Natural killer cell (primary cell): ENCODE measurements around the gene FCGBP. TPM values are rescaled to one million over a fixed set of nuclear protein-coding genes. Genes with fewer than 3 reads are reported as not detected.
"Not testable (repeated sequence)": the region's sequence is repeated elsewhere in the genome, so short reads cannot be mapped to it uniquely, and the experiment has no call there.

ENCODE experiments used
- ATAC-seq, 3 donors: fragments of 150-1000 bp in 2 of 3; fragments of 200-7000 bp in 1 of 3; cut with Tn5 transposase; 1 replicate in 1 of 3; 2 replicates in 2 of 3; pipeline ENCODE4 v1.10.0; 2021; ENCODE audit warnings: mild to moderate bottlenecking in 2 of 3, moderate library complexity in 2 of 3
- DNase-seq, 2 donors: peaks; one replicate each; pipeline versions ENCODE4 v3.0.0 to v3.0.0-alpha.2; 2013 to 2021; ENCODE audit warnings: mixed read lengths in 1 of 2
- H3K27ac ChIP-seq: one replicate; pipeline ENCODE4 v1.5.1; 2013; ENCODE audit warnings: mild to moderate bottlenecking, low read length
- H3K27me3 ChIP-seq: one replicate; pipeline ENCODE4 v1.6.1; 2013; ENCODE audit warnings: low read length; ENCODE audit not compliant: control insufficient read depth, insufficient read depth
- H3K36me3 ChIP-seq: one replicate; pipeline ENCODE4 v1.6.1; 2013; ENCODE audit warnings: low read length; ENCODE audit not compliant: control insufficient read depth, insufficient read depth
- H3K4me1 ChIP-seq: one replicate; pipeline ENCODE4 v1.6.1; 2013; ENCODE audit warnings: low read length; ENCODE audit not compliant: control insufficient read depth, insufficient read depth
- H3K4me3 ChIP-seq: one replicate; pipeline ENCODE4 v1.5.1; 2013; ENCODE audit warnings: low read length
- H3K9me3 ChIP-seq: one replicate; pipeline ENCODE4 v1.6.1; 2013; ENCODE audit warnings: low read length; ENCODE audit not compliant: control insufficient read depth, insufficient read depth
- H3K27ac Mint-ChIP-seq, 2 donors: one replicate each; pipeline ENCODE4 v1.8.0; 2022; ENCODE audit warnings: mild to moderate bottlenecking in 2 of 2, mixed read lengths in 2 of 2, moderate library complexity in 1 of 2
- H3K27me3 Mint-ChIP-seq, 2 donors: one replicate each; pipeline ENCODE4 v1.8.0; 2022; ENCODE audit warnings: low read depth in 2 of 2, mixed read lengths in 2 of 2
- H3K36me3 Mint-ChIP-seq: one replicate; pipeline ENCODE4 v1.8.0; 2022; ENCODE audit warnings: mixed read lengths
- H3K4me1 Mint-ChIP-seq, 2 donors: one replicate each; pipeline ENCODE4 v1.8.0; 2022; ENCODE audit warnings: mixed read lengths in 2 of 2
- H3K4me3 Mint-ChIP-seq: one replicate; pipeline ENCODE4 v1.8.0; 2022; ENCODE audit warnings: mild to moderate bottlenecking, moderate library complexity, mixed read lengths
- H3K9me3 Mint-ChIP-seq, 2 donors: one replicate each; pipeline ENCODE4 v1.8.0; 2022; ENCODE audit warnings: mixed read lengths in 2 of 2
- CTCF ChIP-seq: fragments of 200-600 bp; IDR thresholded peaks from one replicate; pipeline ENCODE4 v1.8.0; 2022; ENCODE audit warnings: antibody characterized with exemption
- WGBS: methylation state at CpG from one replicate; pipeline ENCODE4 v1.1.7; 2013; ENCODE audit warnings: missing lambda C conversion rate; ENCODE audit not compliant: insufficient coverage; 5-methylcytosine and 5-hydroxymethylcytosine counted together
- intact Hi-C: fragments of 100-400 bp; cut with micrococcal nuclease; formaldehyde crosslinking; loops from one replicate; pipeline ENCODE4 v1.14.2; 2022
- total RNA-seq, 4 donors: library from RNA; stranded (reverse); fragments of 120-200 nt in 1 of 4; gene quantifications; one replicate each; pipeline versions ENCODE4 v1.2.3 to v1.2.4, GENCODE V29; 2013 to 2022

The FCGBP gene
- total RNA-seq, 3 donors from 2014 or later (not counting 1 experiment from before 2014, with no cell fraction given): 10.6 to 25.1 (median 17.3) TPM

- H3K27ac ChIP-seq: no peak overlapping the region
- H3K27ac Mint-ChIP-seq: peak overlapping the region in 1 of 2 donors; percentile 17
- intact Hi-C loops: loop anchor here (5.0 kb wide), 1 partner anchor 81 kb away; the partner anchor contains the start of gene PSMC4
These were observed 43.5 kb downstream of the FCGBP start for GRCh38 chr19:39890755-39891551.

GRCh38 chr19:39889872-39890754 is 44.3 kb downstream of the FCGBP start:
- not testable (repeated sequence) for H3K4me3 ChIP-seq, H3K9me3 ChIP-seq, H3K27me3 Mint-ChIP-seq, H3K36me3 ChIP-seq, H3K27ac ChIP-seq, DNase-seq, H3K36me3 Mint-ChIP-seq, H3K27me3 ChIP-seq, H3K9me3 Mint-ChIP-seq, H3K27ac Mint-ChIP-seq, H3K4me3 Mint-ChIP-seq, H3K4me1 Mint-ChIP-seq
- WGBS: 90% methylated on average over 18 of the region's 20 CpGs
- peak in 1 of 3 donors; percentile 14 for ATAC-seq
- peaks cover 20% of the 10 kb centered on the region for H3K4me1 ChIP-seq
- intact Hi-C loops: loop anchor here (5.0 kb wide), 1 partner anchor 82 kb away; the partner anchor contains the start of gene PSMC4

More at GRCh38 chr19:39890755-39891551, 43.5 kb downstream of the FCGBP start:
- no peak overlapping the region for H3K4me3 ChIP-seq
- Mint-ChIP-seq H3K36me3 (no peaks in the 10 kb centered on the region), H3K4me3 (peak overlapping the region; percentile 35), H3K27me3 (no peaks in the 10 kb centered on the region), H3K4me1 (peaks cover 7 to 9% of the 10 kb centered on the region in 2 donors), H3K9me3 (no peaks in the 10 kb centered on the region)
- H3K4me1 ChIP-seq: peaks cover 20% of the 10 kb centered on the region
- 86% methylated on average over 17 of the region's 17 CpGs for WGBS
- no peak for DNase-seq
- H3K27me3 ChIP-seq: no peaks in the 10 kb centered on the region
- H3K36me3 ChIP-seq: no peaks in the 10 kb centered on the region
- H3K9me3 ChIP-seq: no peaks in the 10 kb centered on the region
- TF ChIP-seq CTCF: no peak
- peak in 1 of 3 donors; percentile 0 for ATAC-seq

GRCh38 chr19:39887456-39887951 is 46.9 kb downstream of the FCGBP start:
- H3K9me3 ChIP-seq, DNase-seq, H3K9me3 Mint-ChIP-seq, H3K4me1 Mint-ChIP-seq, H3K27ac ChIP-seq, H3K27me3 Mint-ChIP-seq, H3K4me3 Mint-ChIP-seq, H3K36me3 ChIP-seq, intact Hi-C loops, ATAC-seq, H3K36me3 Mint-ChIP-seq, H3K4me1 ChIP-seq, H3K27ac Mint-ChIP-seq, H3K4me3 ChIP-seq, H3K27me3 ChIP-seq: not testable (repeated sequence)
- 93% methylated on average over 2 of the region's 3 CpGs for WGBS

- H3K9me3 Mint-ChIP-seq, intact Hi-C loops, H3K4me3 Mint-ChIP-seq, DNase-seq, H3K4me3 ChIP-seq, H3K4me1 ChIP-seq, H3K27me3 Mint-ChIP-seq, H3K36me3 Mint-ChIP-seq, H3K9me3 ChIP-seq, H3K4me1 Mint-ChIP-seq, H3K27me3 ChIP-seq, H3K27ac Mint-ChIP-seq, H3K27ac ChIP-seq, H3K36me3 ChIP-seq, ATAC-seq: not testable (repeated sequence)
- 86% methylated on average over 14 of the region's 30 CpGs for WGBS
These were observed 48.4 kb downstream of the FCGBP start for GRCh38 chr19:39885821-39886554.

- H3K36me3 ChIP-seq, H3K27ac ChIP-seq, H3K9me3 ChIP-seq, H3K36me3 Mint-ChIP-seq, H3K27ac Mint-ChIP-seq, H3K4me1 Mint-ChIP-seq, H3K4me3 Mint-ChIP-seq, intact Hi-C loops, H3K4me3 ChIP-seq, DNase-seq, H3K4me1 ChIP-seq, H3K27me3 ChIP-seq, H3K9me3 Mint-ChIP-seq, H3K27me3 Mint-ChIP-seq: not testable (repeated sequence)
- 79% methylated on average over 1 of the region's 9 CpGs for WGBS
- peak in 1 of 3 donors; percentile 12 for ATAC-seq
These were observed 49.7 kb downstream of the FCGBP start for GRCh38 chr19:39884721-39885120.
